ENCODE data around the gene TRMO. TPM values are rescaled to one million over a fixed set of nuclear protein-coding genes. Genes with fewer than 3 reads are reported as not detected.

The TRMO gene
- total and polyA plus RNA-seq, 2 of the 8 experiments (the other 6 are each of a cell fraction or from before 2014, with no cell fraction given): 4.6 to 5.6 TPM

- Histone ChIP-seq H2BK20ac (ENCODE audit: low read length) (no peak overlapping the region), H3K4me1 (replicated peaks in 1 of 4; ENCODE audit: control insufficient read depth in 3 of 4, insufficient read depth in 4 of 4, low read length in 3 of 4) (no peaks in the 10 kb centered on the region; a peak in 1 of 7 replicates), H3K23ac (ENCODE audit: insufficient read length) (no peak overlapping the region), H4K91ac (replicated peaks; ENCODE audit: insufficient read length, low read length) (no peak overlapping the region), H3K56ac (replicated peaks; ENCODE audit: insufficient read length, low read depth, low read length) (no peak overlapping the region), H3K36me3 (ENCODE audit: control insufficient read depth in 2 of 4, insufficient read depth in 4 of 4, low read length in 3 of 4) (no peaks in the 10 kb centered on the region), H2BK12ac (ENCODE audit: low read depth, low read length) (no peak overlapping the region), H3K79me2 (ENCODE audit: control insufficient read depth in 1 of 2, insufficient read depth in 2 of 2, low read length in 2 of 2) (no peaks in the 10 kb centered on the region), H4K5ac (ENCODE audit: insufficient read length, low read depth, low read length) (no peak overlapping the region), H3K23me2 (ENCODE audit: low read depth, low read length) (no peaks in the 10 kb centered on the region), H3K18ac (ENCODE audit: extremely low read depth, low read length) (no peak overlapping the region), H3K14ac (ENCODE audit: insufficient read length) (no peak overlapping the region), H2BK15ac (ENCODE audit: low read length) (no peak overlapping the region), H2AK5ac (ENCODE audit: low read depth, low read length) (no peak overlapping the region), H2AFZ (ENCODE audit: low read length) (no peak overlapping the region), H2BK5ac (ENCODE audit: low read depth, low read length) (no peak overlapping the region), H3K79me1 (ENCODE audit: low read depth, low read length) (no peaks in the 10 kb centered on the region), H4K20me1 (replicated peaks in 1 of 2; ENCODE audit: control insufficient read depth in 1 of 2, insufficient read depth in 2 of 2, low read length in 2 of 2) (no peaks in the 10 kb centered on the region), H3K27me3 (replicated peaks in 1 of 4; ENCODE audit: control insufficient read depth in 3 of 4, extremely low read depth in 1 of 4, insufficient read depth in 3 of 4, low read length in 3 of 4) (peaks cover 0 to 10% (median 5%) of the 10 kb centered on the region in 4 experiments; a peak in 5 of 7 replicates), H3K27ac (ENCODE audit: low read depth, low read length) (no peak overlapping the region), H2BK120ac (replicated peaks; ENCODE audit: low read depth, low read length) (no peak overlapping the region), H3K4me3 (ENCODE audit: extremely low read depth in 1 of 4, insufficient read depth in 2 of 4, low read depth in 3 of 4, low read length in 4 of 4) (no peak overlapping the region), H3K9me3 (ENCODE audit: insufficient read depth in 2 of 2, low read depth in 1 of 2, low read length in 1 of 2) (no peaks in the 10 kb centered on the region), H3K9ac (replicated peaks in 1 of 4; ENCODE audit: extremely low read depth in 1 of 4, low read depth in 3 of 4, low read length in 3 of 4) (no peak overlapping the region), H4K8ac (ENCODE audit: extremely low read depth, insufficient read depth, low read length) (no peak overlapping the region), H3K4me2 (ENCODE audit: insufficient read depth in 1 of 2, low read depth in 2 of 2, low read length in 2 of 2) (no peak overlapping the region), H3K4ac (replicated peaks; ENCODE audit: insufficient read length, low read depth, low read length) (no peak overlapping the region)
- POLR2A ChIA-PET (ENCODE audit: partially characterized antibody): no interaction called here
- WGBS, 2 experiments (ENCODE audit: extremely low coverage in 1 of 2, insufficient coverage in 1 of 2, insufficient read length in 1 of 2, insufficient replicate concordance in 2 of 2, low coverage in 1 of 2, low lambda C conversion rate in 2 of 2, missing lambda C conversion rate in 1 of 2): 74% methylated on average over 4 of the region's 4 CpGs; no CpG with 5 or more reads in 1 of the 2 experiments
- DNase-seq (ENCODE audit: low read depth in 1 of 2, low spot score in 2 of 2): no peak
- CTCF ChIA-PET (ENCODE audit: partially characterized antibody): interaction anchor here (0.9 to 1.9 kb wide), 2 partner anchors 10 to 45 kb away, joined by 4 to 9 read pairs; partner anchors contain the start of gene TRMO
- FAIRE-seq: no peak
- TF ChIP-seq MAFK (IDR thresholded peaks at IDR 0.05; ENCODE audit: low read depth, low read length) (no peak), RBBP5 (IDR thresholded peaks at IDR 0.05; ENCODE audit: borderline replicate concordance, low read depth, low read length) (no peak), CHD1 (IDR thresholded peaks at IDR 0.05; ENCODE audit: low read depth, low read length) (no peak), TCF12 (IDR thresholded peaks at IDR 0.05; ENCODE audit: low read depth, low read length) (no peak), BACH1 (IDR thresholded peaks at IDR 0.05; ENCODE audit: low read length) (no peak), ZNF274 (IDR thresholded peaks at IDR 0.05; ENCODE audit: borderline replicate concordance, extremely low read depth, low read length) (no peak), RNF2 (IDR thresholded peaks at IDR 0.05; ENCODE audit: borderline replicate concordance, low read depth, low read length, missing control alignments, poor library complexity, severe bottlenecking) (no peak), SIX5 (IDR thresholded peaks at IDR 0.05; ENCODE audit: low read depth, low read length) (no peak), TAF1 (IDR thresholded peaks at IDR 0.05; ENCODE audit: low read depth, low read length) (no peak), NRF1 (IDR thresholded peaks at IDR 0.05; ENCODE audit: low read depth, low read length) (no peak), SUZ12 (IDR thresholded peaks at IDR 0.05; ENCODE audit: low read length) (no peak), HDAC6 (IDR thresholded peaks at IDR 0.05; ENCODE audit: low read depth, low read length) (no peak), CEBPB (IDR thresholded peaks at IDR 0.05; ENCODE audit: low read depth, low read length) (no peak)
Measured at GRCh38 chr9:97933297-97933998, 11.1 kb upstream of the TRMO start.

Measured in H1 (cell line).